ENCODE measurements around the gene HMX3. TPM values are rescaled to one million over a fixed set of nuclear protein-coding genes. Genes with fewer than 3 reads are reported as not detected.

The HMX3 gene
- total RNA-seq, 1 donor from 2014 or later: not detected

DNA sequence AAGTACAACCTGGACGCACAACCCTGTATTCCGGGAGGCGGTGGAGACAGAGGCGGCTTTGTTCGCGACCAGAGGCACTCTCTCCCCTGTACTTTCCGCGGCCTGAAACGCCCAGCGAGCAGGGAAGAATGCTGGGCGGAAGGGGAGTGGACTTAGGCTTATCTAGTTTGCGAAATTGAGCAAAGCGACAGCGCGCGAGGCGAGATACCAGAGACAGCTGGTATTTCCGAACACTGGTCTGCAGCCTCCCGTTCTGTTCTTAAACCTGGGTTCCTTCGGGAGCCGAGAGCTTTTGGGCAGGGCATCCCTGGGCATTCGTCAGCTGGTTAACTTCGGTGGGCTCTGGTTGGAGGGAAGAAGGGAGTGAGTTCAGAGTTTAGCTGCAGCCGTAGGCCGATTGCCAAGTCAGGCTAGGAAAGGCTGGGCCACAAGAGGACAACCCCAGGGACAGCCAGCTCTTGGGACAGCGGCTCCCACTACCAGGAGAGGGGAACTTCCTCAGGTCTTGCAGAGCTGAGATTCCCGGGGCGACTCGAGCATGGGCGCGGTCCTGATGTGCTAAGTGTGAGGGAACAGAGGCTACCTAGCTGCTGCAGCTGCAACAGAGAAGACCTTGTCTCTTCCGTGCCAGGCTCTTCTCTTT lies 3.9 kb downstream of the HMX3 start:
- FAIRE-seq (no peak), DNase-seq (ENCODE audit: low read depth) (no peak)
- Mint-ChIP-seq H3K9me3 (ENCODE audit: unreplicated experiment) (peaks cover 18% of the 10 kb centered on the region), H3K27ac (ENCODE audit: unreplicated experiment) (peak overlapping the region; percentile 80), H3K36me3 (ENCODE audit: low read depth, unreplicated experiment) (peaks cover 2% of the 10 kb centered on the region), H3K4me3 (ENCODE audit: unreplicated experiment) (no peak overlapping the region), H3K27me3 (ENCODE audit: low read depth, unreplicated experiment) (peaks cover 73% of the 10 kb centered on the region), H3K4me1 (ENCODE audit: low read depth, unreplicated experiment) (peaks cover 3% of the 10 kb centered on the region)
- no peaks in the 10 kb centered on the region for H3K36me3 ChIP-seq (ENCODE audit: insufficient read depth, low read length)
- H3K27me3 ChIP-seq (ENCODE audit: insufficient read depth, low read length): peaks cover 92% of the 10 kb centered on the region
- H3K4me1 ChIP-seq (ENCODE audit: insufficient read depth, low read length): no peaks in the 10 kb centered on the region
- H3K9me3 ChIP-seq (ENCODE audit: insufficient read depth, low read depth, low read length): peaks cover 4% of the 10 kb centered on the region
- H3K27ac ChIP-seq (ENCODE audit: low read depth, low read length): no peak overlapping the region
- H4K20me1 ChIP-seq (ENCODE audit: insufficient read depth, low read length): peaks cover 29% of the 10 kb centered on the region
- no peaks in the 10 kb centered on the region for H3K79me2 ChIP-seq (ENCODE audit: insufficient read depth, low read length)
- no peak overlapping the region for H3K4me3 ChIP-seq (ENCODE audit: insufficient read depth, low read depth, low read length)
- H3K4me2 ChIP-seq (ENCODE audit: low read length): no peak overlapping the region
- TF ChIP-seq, protein P1, sequence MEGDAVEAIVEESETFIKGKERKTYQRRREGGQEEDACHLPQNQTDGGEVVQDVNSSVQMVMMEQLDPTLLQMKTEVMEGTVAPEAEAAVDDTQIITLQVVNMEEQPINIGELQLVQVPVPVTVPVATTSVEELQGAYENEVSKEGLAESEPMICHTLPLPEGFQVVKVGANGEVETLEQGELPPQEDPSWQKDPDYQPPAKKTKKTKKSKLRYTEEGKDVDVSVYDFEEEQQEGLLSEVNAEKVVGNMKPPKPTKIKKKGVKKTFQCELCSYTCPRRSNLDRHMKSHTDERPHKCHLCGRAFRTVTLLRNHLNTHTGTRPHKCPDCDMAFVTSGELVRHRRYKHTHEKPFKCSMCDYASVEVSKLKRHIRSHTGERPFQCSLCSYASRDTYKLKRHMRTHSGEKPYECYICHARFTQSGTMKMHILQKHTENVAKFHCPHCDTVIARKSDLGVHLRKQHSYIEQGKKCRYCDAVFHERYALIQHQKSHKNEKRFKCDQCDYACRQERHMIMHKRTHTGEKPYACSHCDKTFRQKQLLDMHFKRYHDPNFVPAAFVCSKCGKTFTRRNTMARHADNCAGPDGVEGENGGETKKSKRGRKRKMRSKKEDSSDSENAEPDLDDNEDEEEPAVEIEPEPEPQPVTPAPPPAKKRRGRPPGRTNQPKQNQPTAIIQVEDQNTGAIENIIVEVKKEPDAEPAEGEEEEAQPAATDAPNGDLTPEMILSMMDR (IDR thresholded peaks at IDR 0.05; ENCODE audit: insufficient read depth, low read depth, low read length): no peak
- TF ChIP-seq EZH2 (IDR thresholded peaks at IDR 0.05; ENCODE audit: insufficient read depth, low read length): peak; percentile 81
- H3K9ac ChIP-seq (ENCODE audit: low read length): no peak overlapping the region
- no peak overlapping the region for H2AFZ ChIP-seq (ENCODE audit: low read depth, low read length)

DNA sequence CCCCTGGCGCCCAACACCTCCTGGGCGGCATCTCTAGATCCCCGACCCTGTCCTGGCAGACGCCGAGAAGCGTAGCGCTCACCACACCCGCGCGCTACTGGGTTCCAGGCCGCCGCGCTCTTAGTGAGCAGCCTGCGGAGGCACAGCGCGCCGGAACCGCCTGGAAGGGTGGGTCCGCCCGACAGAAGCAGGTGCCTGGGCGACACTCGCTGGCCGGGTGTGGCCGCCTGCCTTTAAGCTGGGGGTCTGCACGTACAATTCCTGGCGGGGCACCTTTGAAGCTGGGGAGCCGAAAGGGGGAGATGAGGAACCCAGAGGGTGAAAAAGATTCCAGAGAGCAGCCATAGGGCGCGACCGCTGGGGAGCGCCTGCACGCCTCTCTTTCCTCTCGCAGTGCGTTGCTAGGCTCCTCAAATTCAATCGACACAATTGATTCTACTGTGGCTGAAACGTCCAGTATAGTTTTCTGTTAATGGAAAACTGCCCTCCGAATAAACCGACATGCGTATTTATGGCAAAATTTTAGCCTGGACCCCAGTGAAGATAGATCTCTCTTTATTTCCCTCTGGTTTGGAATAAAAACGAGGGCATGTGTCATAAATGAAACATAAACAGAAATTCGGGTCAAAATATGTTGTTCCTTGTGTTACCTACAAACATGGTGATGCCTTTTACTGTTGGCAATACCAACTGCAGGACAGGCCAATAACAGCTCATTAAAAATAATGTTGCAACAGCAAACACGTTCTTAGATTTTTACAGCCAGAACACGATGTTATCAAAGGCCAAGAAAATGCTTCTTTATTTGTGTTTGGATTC lies 4.6 kb downstream of the HMX3 start:
- peak overlapping the region; percentile 3 for H3K27ac Mint-ChIP-seq (ENCODE audit: unreplicated experiment)
- H3K9me3 Mint-ChIP-seq (ENCODE audit: unreplicated experiment): peaks cover 22% of the 10 kb centered on the region
- peaks cover 77% of the 10 kb centered on the region for H3K27me3 Mint-ChIP-seq (ENCODE audit: low read depth, unreplicated experiment)
- H3K9me3 ChIP-seq (ENCODE audit: insufficient read depth, low read depth, low read length): peaks cover 4% of the 10 kb centered on the region
- H3K4me3 ChIP-seq (ENCODE audit: insufficient read depth, low read depth, low read length): no peak overlapping the region
- no peaks in the 10 kb centered on the region for H3K79me2 ChIP-seq (ENCODE audit: insufficient read depth, low read length)
- no peak for FAIRE-seq
- peaks cover 2% of the 10 kb centered on the region for H3K36me3 Mint-ChIP-seq (ENCODE audit: low read depth, unreplicated experiment)
- H4K20me1 ChIP-seq (ENCODE audit: insufficient read depth, low read length): peaks cover 34% of the 10 kb centered on the region
- no peak overlapping the region for H3K4me3 Mint-ChIP-seq (ENCODE audit: unreplicated experiment)
- H3K36me3 ChIP-seq (ENCODE audit: insufficient read depth, low read length): no peaks in the 10 kb centered on the region
- no peak overlapping the region for H3K9ac ChIP-seq (ENCODE audit: low read length)
- no peak overlapping the region for H3K27ac ChIP-seq (ENCODE audit: low read depth, low read length)
- no peak overlapping the region for H3K4me2 ChIP-seq (ENCODE audit: low read length)
- peak; percentile 68 for TF ChIP-seq EZH2 (IDR thresholded peaks at IDR 0.05; ENCODE audit: insufficient read depth, low read length)
- TF ChIP-seq, protein P1 (IDR thresholded peaks at IDR 0.05; ENCODE audit: insufficient read depth, low read depth, low read length): no peak
- H2AFZ ChIP-seq (ENCODE audit: low read depth, low read length): no peak overlapping the region
- H3K4me1 Mint-ChIP-seq (ENCODE audit: low read depth, unreplicated experiment): peaks cover 3% of the 10 kb centered on the region
- H3K4me1 ChIP-seq (ENCODE audit: insufficient read depth, low read length): no peaks in the 10 kb centered on the region
- peaks cover 92% of the 10 kb centered on the region for H3K27me3 ChIP-seq (ENCODE audit: insufficient read depth, low read length)
- no peak for DNase-seq (ENCODE audit: low read depth)
